ENCODE data around the gene BUD23. TPM values are rescaled to one million over a fixed set of nuclear protein-coding genes. Genes with fewer than 3 reads are reported as not detected.

BUD23 gene, protein sequence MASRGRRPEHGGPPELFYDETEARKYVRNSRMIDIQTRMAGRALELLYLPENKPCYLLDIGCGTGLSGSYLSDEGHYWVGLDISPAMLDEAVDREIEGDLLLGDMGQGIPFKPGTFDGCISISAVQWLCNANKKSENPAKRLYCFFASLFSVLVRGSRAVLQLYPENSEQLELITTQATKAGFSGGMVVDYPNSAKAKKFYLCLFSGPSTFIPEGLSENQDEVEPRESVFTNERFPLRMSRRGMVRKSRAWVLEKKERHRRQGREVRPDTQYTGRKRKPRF
- total RNA-seq = 10 to 100 TPM; 58.9 to 60.9 TPM

DNA sequence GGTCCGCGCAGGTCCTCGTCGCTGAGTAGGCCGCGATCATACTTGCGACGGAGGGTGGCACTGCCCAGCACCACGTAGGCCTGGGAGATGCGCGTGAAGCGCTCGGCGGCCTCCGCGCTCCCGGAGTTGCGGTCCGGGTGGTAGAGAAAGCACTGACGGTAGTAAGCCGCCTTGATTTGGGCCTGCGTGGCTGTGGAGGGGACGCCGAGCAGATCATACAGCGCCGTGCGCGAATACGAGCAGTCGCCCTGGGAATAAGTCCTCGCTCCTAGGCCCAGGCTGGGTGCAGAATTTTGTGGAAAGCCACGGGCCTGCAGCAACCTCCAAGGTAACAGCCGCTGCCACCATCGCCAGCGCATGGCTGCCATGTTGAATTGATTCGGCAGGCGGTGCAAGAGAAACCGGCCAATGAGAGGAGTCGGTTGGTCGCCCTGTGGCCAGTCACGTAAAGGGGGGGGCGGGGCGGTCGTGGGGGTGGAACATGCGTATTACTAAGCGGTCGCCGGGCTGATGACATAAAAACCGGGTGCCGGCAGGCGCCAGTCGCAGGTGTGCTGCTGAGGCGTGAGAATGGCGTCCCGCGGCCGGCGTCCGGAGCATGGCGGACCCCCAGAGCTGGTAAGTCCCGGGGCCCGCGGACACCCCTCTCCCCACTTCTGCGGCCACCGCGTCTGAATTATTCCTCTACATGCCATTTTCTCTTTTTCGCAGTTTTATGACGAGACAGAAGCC, at the start of gene BUD23, which contains the start of gene DNAJC30:
BUD23 (plus strand) TSS at position 542 of the 732 bp plus-strand sequence; CDS start at position 571, 29 bp downstream.
DNAJC30 (minus strand) TSS at position 398 of the 732 bp plus-strand sequence; CDS start at position 368, 30 bp downstream.
- Histone ChIP-seq H3K4me3 (peak within 1 kb of the TSS; percentile 83 to 99), H3K36me3 (peaks cover 17% of the 10 kb centered on the region), H3K4me1 (peaks cover 0 to 47% of the 10 kb centered on the region in 2 donors), H3K27me3 (no peaks in the 10 kb centered on the region), H3K27ac (peak within 1 kb of the TSS; percentile 81 to 86), H3K9me3 (no peaks in the 10 kb centered on the region)
- DNase-seq (ENCODE audit: low spot score) = peak; percentile 98
- TF ChIP-seq CTCF (IDR thresholded peaks at IDR 0.05) = no peak

- no peaks in the 10 kb centered on the region for H3K9me3 ChIP-seq
- no peaks in the 10 kb centered on the region for H3K27me3 ChIP-seq
- DNase-seq (ENCODE audit: low spot score) = no peak
- H3K4me3 ChIP-seq = no peak overlapping the region
- no peaks in the 10 kb centered on the region for H3K4me1 ChIP-seq
- no peak for TF ChIP-seq CTCF (IDR thresholded peaks at IDR 0.05)
- H3K27ac ChIP-seq = no peak overlapping the region
- no peaks in the 10 kb centered on the region for H3K36me3 ChIP-seq
These were observed 49.6 kb upstream of the BUD23 start for GRCh38 chr7:73633844-73634243.

DNA sequence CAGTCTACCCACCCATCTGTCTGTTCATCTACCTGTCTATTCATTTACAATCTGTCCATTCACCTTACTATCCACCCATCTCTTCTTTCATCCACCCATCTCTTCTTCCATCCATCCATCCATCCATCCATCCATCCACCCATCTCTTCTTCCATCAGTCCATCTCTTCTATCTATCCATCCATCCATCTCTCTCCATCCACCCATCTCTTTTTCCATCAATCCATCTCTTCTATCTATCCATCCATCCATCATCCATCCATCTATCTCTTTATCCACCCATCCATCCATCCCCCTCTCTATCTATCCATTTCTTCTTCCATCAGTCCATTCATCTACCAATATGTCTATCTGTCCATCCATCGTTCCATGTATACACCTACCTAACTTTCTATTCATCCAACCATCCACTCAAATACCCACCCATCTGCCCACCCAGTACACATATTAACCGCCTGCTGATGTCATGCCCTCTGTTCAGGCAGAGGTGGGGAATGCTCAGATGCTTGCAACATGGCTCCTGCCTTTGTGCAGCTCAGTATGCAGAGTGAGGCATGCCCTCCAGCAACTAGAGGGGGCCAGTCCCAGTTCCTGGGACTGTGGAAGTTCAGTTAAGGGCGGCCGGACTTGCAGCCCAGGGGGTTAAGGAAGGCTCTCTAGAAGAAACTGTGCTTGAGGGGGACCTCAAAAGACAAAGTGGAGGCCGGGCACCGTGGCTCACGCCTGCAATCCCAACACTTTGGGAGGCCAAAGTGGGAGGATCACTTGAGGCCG, 47.8 kb upstream of the BUD23 start:
- Histone ChIP-seq H3K9me3 (no peaks in the 10 kb centered on the region), H3K36me3 (no peaks in the 10 kb centered on the region), H3K27ac (no peak overlapping the region), H3K4me3 (no peak overlapping the region), H3K4me1 (no peaks in the 10 kb centered on the region), H3K27me3 (no peaks in the 10 kb centered on the region)
- no peak for TF ChIP-seq CTCF (IDR thresholded peaks at IDR 0.05)
- DNase-seq (ENCODE audit: low spot score) = no peak

- Histone ChIP-seq H3K4me1 (no peaks in the 10 kb centered on the region), H3K27me3 (no peaks in the 10 kb centered on the region), H3K9me3 (peaks cover 0 to 12% of the 10 kb centered on the region in 2 donors), H3K4me3 (no peak overlapping the region), H3K36me3 (no peaks in the 10 kb centered on the region), H3K27ac (no peak overlapping the region)
- no peak for DNase-seq (ENCODE audit: low spot score)
- TF ChIP-seq CTCF (IDR thresholded peaks at IDR 0.05) = no peak
These were observed 44.5 kb upstream of the BUD23 start for GRCh38 chr7:73638911-73639310.

DNA sequence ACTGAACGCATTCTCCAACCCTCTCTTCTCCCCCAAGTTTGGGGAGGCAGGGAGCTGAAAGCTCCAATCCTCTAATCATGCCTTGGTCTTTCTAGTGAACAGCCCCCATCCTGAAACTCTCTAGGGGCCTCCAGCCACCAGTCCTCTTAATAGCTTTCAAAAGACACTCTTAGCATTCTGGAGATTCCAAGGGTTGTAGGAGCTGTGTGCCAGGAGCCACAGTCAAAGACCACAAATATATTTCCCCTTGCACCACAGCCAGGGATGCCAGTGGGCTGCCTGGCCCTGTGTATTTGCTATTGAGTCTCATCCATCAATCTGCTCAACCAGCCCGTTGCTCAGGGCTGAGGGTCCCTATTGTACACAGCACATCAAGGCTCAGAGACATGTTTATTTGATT, 40.6 kb upstream of the BUD23 start:
- Histone ChIP-seq H3K27ac (no peak overlapping the region), H3K36me3 (no peaks in the 10 kb centered on the region), H3K27me3 (peaks cover 0 to 10% of the 10 kb centered on the region in 2 donors), H3K4me1 (peaks cover 0 to 1% of the 10 kb centered on the region in 2 donors), H3K9me3 (peaks cover 0 to 12% of the 10 kb centered on the region in 2 donors), H3K4me3 (no peak overlapping the region)
- DNase-seq (ENCODE audit: low spot score) = no peak
- no peak for TF ChIP-seq CTCF (IDR thresholded peaks at IDR 0.05)

All from right atrium auricular region (tissue), 2 donors.